Epithelial cell of proximal tubule (primary cell): ENCODE measurements around the gene RGL1. TPM values are rescaled to one million over a fixed set of nuclear protein-coding genes. Genes with fewer than 3 reads are reported as not detected.

Experiments used
- DNase-seq: peaks from one replicate; pipeline ENCODE4 v3.0.0-alpha.2; 2011; ENCODE audit warnings: low read depth
- H3K4me3 ChIP-seq: 2 replicates; pipeline ENCODE4 v1.5.1; 2011; ENCODE audit warnings: low read depth, mild to moderate bottlenecking, low read length
- CTCF ChIP-seq: conservative IDR thresholded peaks from 2 replicates; pipeline ENCODE4 v1.5.1; 2012; ENCODE audit warnings: low read depth, mild to moderate bottlenecking, low read length
- total RNA-seq: library from RNA; depleted of rRNA; stranded (reverse); fragments of >200 nt; gene quantifications from 2 replicates; pipeline ENCODE4 v1.2.3, GENCODE V29; 2015

The RGL1 gene
- total RNA-seq, 1 donor from 2014 or later = 1.6 TPM

GRCh38 chr1:183933528-183934179 is 128.7 kb downstream of the RGL1 start:
- TF ChIP-seq CTCF = no peak

DNA sequence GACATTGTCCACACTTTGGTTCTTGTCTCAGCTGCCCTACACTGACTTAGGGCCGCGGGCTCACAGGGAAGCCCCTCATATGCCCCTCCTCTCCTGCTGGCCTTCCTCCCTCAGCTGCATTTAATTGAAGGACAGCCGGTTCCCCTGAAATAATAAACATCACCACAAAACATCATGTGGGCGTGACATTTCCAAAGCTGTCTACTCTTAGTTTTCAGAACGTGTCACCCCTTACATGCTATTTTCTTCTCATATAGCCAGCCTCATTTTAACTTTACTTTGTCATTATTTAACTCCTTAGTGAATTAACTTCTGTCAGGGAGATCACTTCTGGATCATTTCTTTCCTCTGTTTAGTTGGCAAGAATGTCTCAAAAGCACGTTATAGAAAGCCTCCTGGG is 129.4 kb downstream of the RGL1 start:
- H3K4me3 ChIP-seq = no peak overlapping the region

More at GRCh38 chr1:183933528-183934179, 128.7 kb downstream of the RGL1 start:
- no peak overlapping the region for H3K4me3 ChIP-seq
- DNase-seq = no peak

GRCh38 chr1:183936009-183936408 is 131.1 kb downstream of the RGL1 start:
- no peak for DNase-seq
- no peak for TF ChIP-seq CTCF
- no peak overlapping the region for H3K4me3 ChIP-seq

More for the DNA sequence above, 129.4 kb downstream of the RGL1 start:
- no peak for DNase-seq
- TF ChIP-seq CTCF = no peak

- H3K4me3 ChIP-seq = no peak overlapping the region
- TF ChIP-seq CTCF = no peak
- DNase-seq = no peak
These were observed 131.9 kb downstream of the RGL1 start for GRCh38 chr1:183936791-183937190.

GRCh38 chr1:183937611-183938010 is 132.7 kb downstream of the RGL1 start:
- no peak overlapping the region for H3K4me3 ChIP-seq
- no peak for DNase-seq
- no peak for TF ChIP-seq CTCF

GRCh38 chr1:183941001-183941400 is 136.1 kb downstream of the RGL1 start:
- TF ChIP-seq CTCF = no peak
- DNase-seq = no peak
- no peak overlapping the region for H3K4me3 ChIP-seq
